Measurements from ENCODE around the gene PLEKHH2. TPM values are rescaled to one million over a fixed set of nuclear protein-coding genes. Genes with fewer than 3 reads are reported as not detected.
"Not testable (repeated sequence)": the region's sequence is repeated elsewhere in the genome, so short reads cannot be mapped to it uniquely, and the experiment has no call there.

Gene PLEKHH2
- total RNA-seq, 2 experiments from 2014 or later, result 0.20 to 0.40 TPM

- no peaks in the 10 kb centered on the region for H3K36me3 Mint-ChIP-seq (ENCODE audit: low read depth)
- ChIA-PET POLR2A (no interaction called here), CTCF (interaction anchor here (1.7 kb wide), 1 partner anchor 10 kb away, joined by 3 read pairs; no protein-coding TSS in a partner anchor)
- no peak overlapping the region for H3K27ac Mint-ChIP-seq
- H3K4me1 Mint-ChIP-seq, result no peaks in the 10 kb centered on the region
- H3K27me3 Mint-ChIP-seq, result peaks cover 11% of the 10 kb centered on the region
- H3K4me3 Mint-ChIP-seq, result no peak overlapping the region
- no peaks in the 10 kb centered on the region for H3K9me3 Mint-ChIP-seq
- DNase-seq, result no peak
Measured at GRCh38 chr2:43708178-43708577, 71.1 kb downstream of the PLEKHH2 start.

- Mint-ChIP-seq H3K36me3 (ENCODE audit: low read depth) (no peaks in the 10 kb centered on the region), H3K9me3 (no peaks in the 10 kb centered on the region), H3K4me3 (no peak overlapping the region), H3K4me1 (no peaks in the 10 kb centered on the region), H3K27ac (no peak overlapping the region), H3K27me3 (peaks cover 11% of the 10 kb centered on the region)
- DNase-seq, result no peak
- ChIA-PET POLR2A (no interaction called here), CTCF (interaction anchor here (1.7 kb wide), 1 partner anchor 10 kb away, joined by 3 read pairs; no protein-coding TSS in a partner anchor)
Measured at GRCh38 chr2:43708891-43709290, 71.8 kb downstream of the PLEKHH2 start.

DNA sequence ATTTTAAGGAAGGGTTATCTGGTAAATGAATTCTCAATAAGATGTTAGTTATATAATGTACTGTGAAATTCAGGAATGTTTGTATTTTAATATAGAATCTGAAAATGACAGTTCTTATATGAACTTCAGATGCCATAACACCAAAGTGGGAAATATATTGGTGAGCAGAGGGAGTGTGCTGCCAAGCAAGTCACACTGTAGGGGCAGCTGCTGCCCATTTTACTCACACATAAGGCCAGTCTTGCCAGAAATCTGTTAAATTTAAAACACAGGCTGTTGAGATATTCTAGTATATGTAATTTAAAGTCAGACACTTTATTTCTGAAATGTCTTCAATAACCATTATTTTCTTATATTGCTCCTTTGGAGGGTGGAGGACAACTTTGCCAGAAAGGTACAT lies 73.8 kb downstream of the PLEKHH2 start:
- H3K27me3 Mint-ChIP-seq, result peaks cover 17% of the 10 kb centered on the region
- ChIA-PET CTCF (interaction anchor here (0.6 kb wide), 1 partner anchor 557 kb away, joined by 3 read pairs; no protein-coding TSS in a partner anchor), POLR2A (no interaction called here)
- H3K36me3 Mint-ChIP-seq (ENCODE audit: low read depth), result no peaks in the 10 kb centered on the region
- no peak for DNase-seq
- H3K9me3 Mint-ChIP-seq, result no peaks in the 10 kb centered on the region
- H3K4me1 Mint-ChIP-seq, result no peaks in the 10 kb centered on the region
- no peak overlapping the region for H3K4me3 Mint-ChIP-seq
- H3K27ac Mint-ChIP-seq, result no peak overlapping the region

- ChIA-PET CTCF (no interaction called here), POLR2A (no interaction called here)
- Mint-ChIP-seq H3K27me3 (peaks cover 17% of the 10 kb centered on the region), H3K9me3 (no peaks in the 10 kb centered on the region), H3K4me1 (no peaks in the 10 kb centered on the region), H3K4me3 (no peak overlapping the region), H3K27ac (no peak overlapping the region), H3K36me3 (ENCODE audit: low read depth) (no peaks in the 10 kb centered on the region)
- no peak for DNase-seq
Measured at GRCh38 chr2:43714164-43714563, 77.1 kb downstream of the PLEKHH2 start.

DNA sequence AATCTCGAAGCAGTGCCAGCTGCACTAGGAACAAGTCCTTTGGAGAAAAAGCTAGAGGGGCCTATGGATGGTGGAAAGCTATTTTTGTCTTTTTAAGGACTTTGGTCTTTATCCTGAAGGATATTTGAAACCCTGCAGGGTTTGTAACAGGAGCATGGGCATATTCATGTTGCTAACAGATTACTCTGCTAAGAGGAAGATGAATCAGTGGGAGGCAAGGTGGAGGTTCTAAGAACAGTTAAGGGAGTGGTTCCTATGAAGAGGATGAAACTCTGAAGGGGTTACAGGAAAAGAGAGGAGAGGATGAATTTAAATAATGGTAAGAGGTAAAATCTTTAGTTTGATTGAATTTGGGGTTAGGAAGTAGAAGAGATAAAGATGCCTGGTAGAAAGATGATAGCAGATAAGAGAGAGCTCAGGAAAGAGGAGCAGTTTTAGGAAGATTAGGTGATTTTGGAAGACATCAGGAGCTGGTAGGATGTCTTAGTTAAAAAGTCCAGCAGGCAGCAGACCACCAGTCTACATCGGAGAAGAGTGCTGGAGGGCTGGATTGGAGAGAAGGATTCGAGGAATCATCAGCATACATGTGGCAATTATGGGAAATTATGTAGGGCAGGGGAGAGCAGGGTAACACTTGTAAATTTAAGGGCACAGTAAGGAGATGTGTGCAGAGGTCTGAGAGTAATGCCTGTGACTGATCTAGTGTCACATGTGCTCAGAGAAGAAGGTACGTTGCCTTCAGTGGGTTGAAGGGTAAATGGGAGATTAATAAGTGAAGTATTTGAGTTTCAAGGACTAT lies 78.4 kb downstream of the PLEKHH2 start:
- DNase-seq, result no peak
- H3K36me3 Mint-ChIP-seq (ENCODE audit: low read depth), result no peaks in the 10 kb centered on the region
- peaks cover 15% of the 10 kb centered on the region for H3K27me3 Mint-ChIP-seq
- no peaks in the 10 kb centered on the region for H3K4me1 Mint-ChIP-seq
- no peaks in the 10 kb centered on the region for H3K9me3 Mint-ChIP-seq
- H3K27ac Mint-ChIP-seq, result no peak overlapping the region
- ChIA-PET POLR2A (no interaction called here), CTCF (interaction anchor here (1.2 kb wide), 1 partner anchor 10 kb away, joined by 3 read pairs; no protein-coding TSS in a partner anchor)
- no peak overlapping the region for H3K4me3 Mint-ChIP-seq

DNA sequence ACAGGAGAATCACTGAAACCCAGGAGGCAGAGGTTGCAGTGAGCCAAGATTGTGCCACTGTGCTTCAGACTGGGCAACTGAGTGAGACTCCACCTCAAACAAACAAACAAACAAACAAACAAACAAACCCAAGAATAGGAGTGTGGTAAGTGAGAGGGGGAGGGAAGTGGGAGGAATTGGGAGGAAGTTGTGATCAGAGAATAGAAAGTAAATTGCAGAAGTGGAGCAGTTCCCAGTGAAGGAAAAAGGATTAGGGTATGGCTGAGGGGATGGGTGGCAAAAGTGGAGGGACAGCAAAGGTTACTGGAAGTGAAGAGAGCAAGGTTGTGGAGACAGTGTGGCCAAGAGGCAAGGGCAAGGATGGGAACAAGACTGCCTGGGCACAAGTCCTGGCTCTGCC lies 80.3 kb downstream of the PLEKHH2 start:
- no peak for DNase-seq
- H3K4me3 Mint-ChIP-seq, result no peak overlapping the region
- CTCF ChIA-PET, result no interaction called here
- H3K4me1 Mint-ChIP-seq, result no peaks in the 10 kb centered on the region
- POLR2A ChIA-PET, result no interaction called here
- H3K27ac Mint-ChIP-seq, result no peak overlapping the region
- H3K36me3 Mint-ChIP-seq (ENCODE audit: low read depth), result no peaks in the 10 kb centered on the region
- no peaks in the 10 kb centered on the region for H3K9me3 Mint-ChIP-seq
- peaks cover 12% of the 10 kb centered on the region for H3K27me3 Mint-ChIP-seq

DNA sequence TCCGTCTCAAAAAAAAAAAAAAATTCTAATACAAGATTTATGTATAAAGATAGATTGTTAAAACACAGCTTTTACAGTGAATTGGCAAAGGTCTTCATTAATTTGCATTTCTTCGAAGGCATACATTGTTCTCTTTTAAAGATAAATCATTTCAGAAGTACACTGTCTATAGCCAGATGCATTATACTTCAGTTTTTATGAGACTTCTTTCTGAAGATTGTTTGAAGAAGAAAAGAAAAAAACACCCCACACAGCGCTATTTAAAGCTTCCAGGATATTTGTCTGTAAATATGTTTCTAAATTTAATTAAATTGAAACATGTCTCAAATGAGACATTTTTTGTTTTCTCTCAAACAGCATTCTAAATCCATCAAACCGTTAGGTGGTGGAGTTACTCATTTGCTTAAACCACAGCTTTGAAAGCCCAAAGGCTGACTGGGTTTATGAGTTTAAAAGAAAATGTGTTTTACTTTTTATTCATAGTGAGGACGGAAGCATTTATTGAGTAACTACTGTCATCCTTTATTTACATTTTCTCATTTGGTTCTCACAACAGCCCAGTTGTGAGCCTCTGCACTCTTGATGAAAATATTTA lies 81.6 kb downstream of the PLEKHH2 start:
- no peak for DNase-seq
- POLR2A ChIA-PET, result no interaction called here
- H3K36me3 Mint-ChIP-seq (ENCODE audit: low read depth), result no peaks in the 10 kb centered on the region
- H3K4me3 Mint-ChIP-seq, result no peak overlapping the region
- H3K4me1 Mint-ChIP-seq, result no peaks in the 10 kb centered on the region
- no peaks in the 10 kb centered on the region for H3K9me3 Mint-ChIP-seq
- H3K27me3 Mint-ChIP-seq, result peaks cover 12% of the 10 kb centered on the region
- CTCF ChIA-PET, result interaction anchor here (0.6 to 1.3 kb wide), 2 partner anchors 11 to 71 kb away, joined by 3 read pairs; no protein-coding TSS in a partner anchor
- no peak overlapping the region for H3K27ac Mint-ChIP-seq

GRCh38 chr2:43724728-43725526 lies 87.9 kb downstream of the PLEKHH2 start:
- Mint-ChIP-seq H3K36me3 (ENCODE audit: low read depth) (no peaks in the 10 kb centered on the region), H3K27me3 (peaks cover 16% of the 10 kb centered on the region), H3K9me3 (no peaks in the 10 kb centered on the region), H3K4me3 (no peak overlapping the region), H3K4me1 (no peaks in the 10 kb centered on the region), H3K27ac (no peak overlapping the region)
- ChIA-PET POLR2A (no interaction called here), CTCF (interaction anchor here (0.8 kb wide), 1 partner anchor 10 kb away, joined by 3 read pairs; no protein-coding TSS in a partner anchor)
- no peak for DNase-seq

GRCh38 chr2:43725711-43726246 lies 88.7 kb downstream of the PLEKHH2 start:
- H3K4me3 Mint-ChIP-seq, result no peak overlapping the region
- peaks cover 16% of the 10 kb centered on the region for H3K27me3 Mint-ChIP-seq
- no peak for DNase-seq
- no peaks in the 10 kb centered on the region for H3K36me3 Mint-ChIP-seq (ENCODE audit: low read depth)
- POLR2A ChIA-PET, result no interaction called here
- H3K4me1 Mint-ChIP-seq, result no peaks in the 10 kb centered on the region
- H3K27ac Mint-ChIP-seq, result no peak overlapping the region
- CTCF ChIA-PET, result interaction anchor here (0.8 kb wide), 1 partner anchor 11 kb away, joined by 3 read pairs; no protein-coding TSS in a partner anchor
- H3K9me3 Mint-ChIP-seq, result no peaks in the 10 kb centered on the region

GRCh38 chr2:43726961-43727633 lies 90.0 kb downstream of the PLEKHH2 start:
- H3K4me3 Mint-ChIP-seq; H3K27ac Mint-ChIP-seq; CTCF ChIA-PET; POLR2A ChIA-PET; H3K4me1 Mint-ChIP-seq; DNase-seq; H3K9me3 Mint-ChIP-seq; H3K36me3 Mint-ChIP-seq (ENCODE audit: low read depth): not testable (repeated sequence)
- H3K27me3 Mint-ChIP-seq, result peaks cover 16% of the 10 kb centered on the region

DNA sequence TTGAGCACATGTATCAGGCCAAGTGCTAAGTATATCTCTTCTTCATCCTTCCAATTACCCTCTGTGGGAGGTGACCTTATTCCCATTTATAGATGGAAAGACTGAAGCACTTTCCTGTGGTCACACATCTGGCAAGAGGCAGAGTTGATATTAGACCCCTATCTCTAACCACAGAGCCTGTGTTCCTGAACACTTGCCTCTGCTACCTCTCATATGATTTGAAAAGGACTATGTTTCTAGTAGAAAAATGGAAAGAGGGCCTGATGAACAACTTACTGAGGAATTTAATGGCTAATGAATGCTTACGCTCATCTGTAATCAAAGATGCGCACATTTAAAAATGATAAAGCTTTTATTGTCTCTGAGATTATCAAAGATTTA lies 90.6 kb downstream of the PLEKHH2 start:
- no peak for DNase-seq
- H3K9me3 Mint-ChIP-seq, result no peaks in the 10 kb centered on the region
- peaks cover 20% of the 10 kb centered on the region for H3K27me3 Mint-ChIP-seq
- H3K36me3 Mint-ChIP-seq (ENCODE audit: low read depth), result no peaks in the 10 kb centered on the region
- H3K27ac Mint-ChIP-seq, result no peak overlapping the region
- H3K4me3 Mint-ChIP-seq, result no peak overlapping the region
- POLR2A ChIA-PET, result no interaction called here
- H3K4me1 Mint-ChIP-seq, result no peaks in the 10 kb centered on the region
- CTCF ChIA-PET, result no interaction called here

- H3K4me1 Mint-ChIP-seq, result no peaks in the 10 kb centered on the region
- DNase-seq, result no peak
- ChIA-PET POLR2A (no interaction called here), CTCF (no interaction called here)
- no peak overlapping the region for H3K27ac Mint-ChIP-seq
- no peaks in the 10 kb centered on the region for H3K36me3 Mint-ChIP-seq (ENCODE audit: low read depth)
- H3K9me3 Mint-ChIP-seq, result no peaks in the 10 kb centered on the region
- peaks cover 16% of the 10 kb centered on the region for H3K27me3 Mint-ChIP-seq
- no peak overlapping the region for H3K4me3 Mint-ChIP-seq
Measured at GRCh38 chr2:43729491-43730174, 92.6 kb downstream of the PLEKHH2 start.
